DMS53 (cell line): ENCODE measurements around the gene TMEM163.
"Not testable (repeated sequence)": the region's sequence is repeated elsewhere in the genome, so short reads cannot be mapped to it uniquely, and the experiment has no call there.

Experiments
- DNase-seq: peaks from one replicate; lab custom pipeline; 2025; lab: John Stamatoyannopoulos, UW

TMEM163 gene

DNA sequence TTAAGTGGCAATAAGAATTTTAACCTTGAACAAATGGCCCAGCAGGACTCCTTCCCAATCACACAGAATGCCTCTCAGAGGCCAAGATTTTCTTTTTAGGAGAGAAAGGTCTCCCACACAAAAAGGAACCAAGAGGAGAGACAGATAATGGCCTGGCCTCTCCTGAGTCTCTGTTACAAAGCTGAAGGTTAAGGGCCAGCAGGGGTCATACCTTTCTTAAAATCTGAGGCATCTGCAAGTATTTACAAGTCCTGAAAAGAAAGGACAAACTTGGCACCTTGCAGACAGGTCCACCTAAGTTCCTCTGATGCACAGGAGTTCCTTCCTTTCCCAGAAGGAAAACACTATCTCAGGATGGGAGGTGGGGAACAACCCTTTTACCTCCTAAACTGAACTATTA, 142.3 kb downstream of the TMEM163 start:
- DNase-seq, result no peak

DNA sequence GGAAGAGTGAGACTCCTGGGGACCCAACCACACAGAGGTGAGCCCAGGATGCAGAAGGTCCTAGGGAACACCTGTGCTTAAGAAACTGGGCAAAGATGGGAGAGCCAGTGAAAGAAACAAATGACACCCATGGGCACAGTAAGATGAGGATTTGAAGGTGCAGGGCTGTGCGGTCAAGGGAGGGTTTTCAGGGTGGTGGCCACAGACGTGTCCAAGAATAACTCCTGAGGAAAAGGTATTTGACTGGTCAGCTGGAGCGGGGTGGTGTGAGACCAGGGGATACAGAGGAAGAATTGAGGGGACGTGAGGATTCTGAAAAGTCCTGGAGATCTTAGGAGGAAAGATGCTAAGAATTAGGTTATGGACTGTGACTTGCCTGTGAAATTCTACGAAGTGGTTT, 142.9 kb downstream of the TMEM163 start:
- no peak for DNase-seq

DNA sequence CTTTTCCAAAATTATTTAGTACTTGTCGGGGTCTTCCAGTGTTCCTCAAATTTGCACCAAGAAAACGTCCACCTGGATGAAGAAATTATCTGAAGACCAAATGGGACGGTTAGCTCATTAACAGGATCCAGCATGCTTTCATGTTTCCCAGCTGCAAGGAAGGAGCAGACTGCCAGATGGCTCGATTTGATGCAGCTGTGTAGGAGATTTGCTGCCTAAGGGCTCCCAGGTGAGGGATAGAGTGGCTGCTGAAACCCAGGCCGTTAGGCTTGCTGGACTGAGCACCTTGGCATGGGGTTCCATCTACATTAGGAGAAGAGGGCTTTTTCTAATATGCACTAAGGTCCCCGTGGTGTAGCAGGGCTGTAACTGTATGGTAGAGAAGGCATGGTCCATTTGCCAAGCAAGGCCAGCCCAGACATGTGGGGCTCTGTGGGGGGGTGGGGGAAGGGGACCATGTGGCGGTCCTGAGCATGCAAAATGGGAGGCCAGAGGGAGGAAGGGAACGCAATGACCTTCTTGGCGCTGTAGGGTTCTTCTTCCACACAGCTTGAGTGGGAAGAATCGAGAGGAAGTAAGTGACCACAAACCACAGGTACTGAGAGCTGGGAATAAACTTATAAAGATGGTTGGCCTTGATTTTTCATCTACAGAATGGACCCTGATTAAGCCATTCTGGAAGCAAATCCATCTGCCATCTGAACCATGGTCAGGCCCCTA, 144.0 kb downstream of the TMEM163 start:
- DNase-seq, result no peak

DNA sequence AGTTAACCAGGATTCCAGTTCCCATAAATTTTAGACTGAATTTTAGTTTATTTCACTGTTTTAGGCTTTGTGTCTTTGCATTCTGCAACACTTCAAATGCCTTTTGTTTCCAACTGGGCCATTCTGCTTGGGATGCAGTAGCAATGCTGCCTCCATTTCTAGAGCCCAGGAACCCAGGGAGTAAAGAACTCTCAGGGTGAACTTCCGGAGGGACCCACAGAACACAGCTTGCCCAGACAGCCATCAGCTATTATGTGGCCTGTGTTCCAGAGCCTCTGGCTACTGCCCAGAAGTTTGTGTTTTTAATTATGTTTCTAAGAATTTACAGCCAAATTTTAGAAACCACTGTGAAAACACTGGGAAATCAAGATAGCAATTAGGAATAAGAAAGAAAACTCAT, 145.1 kb downstream of the TMEM163 start:
- no peak for DNase-seq

DNA sequence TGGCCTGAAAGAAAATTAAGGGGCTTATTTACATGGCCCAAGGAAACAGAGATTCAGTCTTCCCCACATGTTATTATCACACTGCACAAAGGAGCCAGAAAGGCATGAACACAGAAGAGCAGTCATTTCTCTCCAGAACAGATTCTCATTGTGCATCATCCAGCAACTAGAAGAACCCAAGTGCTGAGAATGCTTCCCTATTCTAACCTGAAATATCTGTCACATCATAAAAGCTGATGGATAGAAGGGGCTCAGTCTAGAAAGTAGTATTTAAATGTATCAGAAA, 145.8 kb downstream of the TMEM163 start:
- DNase-seq, result no peak

DNA sequence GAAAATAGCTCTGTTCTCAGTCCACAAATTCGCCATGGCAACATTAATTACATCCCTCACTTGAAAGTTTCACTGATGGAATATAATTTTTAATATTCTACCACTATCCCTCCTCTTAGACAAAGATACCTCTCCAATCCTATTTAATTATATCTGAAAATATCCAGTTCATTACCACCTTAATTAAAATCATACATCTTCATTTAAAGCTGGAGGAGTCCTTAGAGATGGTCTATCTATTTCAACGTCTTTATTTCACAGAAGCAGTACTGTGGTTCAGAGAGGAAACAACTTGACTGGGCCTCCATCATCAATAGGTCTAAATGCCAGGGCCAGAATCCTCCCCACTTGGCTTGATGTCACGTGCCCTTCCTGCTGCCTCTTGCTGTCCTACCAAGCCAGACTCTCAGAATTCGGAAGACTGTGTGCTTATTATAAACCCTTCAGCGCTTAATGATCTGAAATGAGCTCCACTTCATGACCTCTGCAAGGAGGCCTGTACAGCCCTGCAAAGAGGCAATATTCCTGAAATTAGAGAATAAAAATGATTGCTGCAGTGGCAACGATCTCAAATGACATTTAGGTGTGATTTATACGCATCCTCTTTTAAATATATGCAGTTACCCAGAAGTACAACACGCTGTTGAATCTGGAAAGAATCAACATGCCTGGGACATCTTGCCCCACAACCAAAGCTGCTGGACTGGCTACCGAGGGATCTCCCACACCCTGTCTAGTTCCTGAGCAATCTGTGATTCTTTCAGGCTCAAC, 146.3 kb downstream of the TMEM163 start:
- DNase-seq, result no peak

DNA sequence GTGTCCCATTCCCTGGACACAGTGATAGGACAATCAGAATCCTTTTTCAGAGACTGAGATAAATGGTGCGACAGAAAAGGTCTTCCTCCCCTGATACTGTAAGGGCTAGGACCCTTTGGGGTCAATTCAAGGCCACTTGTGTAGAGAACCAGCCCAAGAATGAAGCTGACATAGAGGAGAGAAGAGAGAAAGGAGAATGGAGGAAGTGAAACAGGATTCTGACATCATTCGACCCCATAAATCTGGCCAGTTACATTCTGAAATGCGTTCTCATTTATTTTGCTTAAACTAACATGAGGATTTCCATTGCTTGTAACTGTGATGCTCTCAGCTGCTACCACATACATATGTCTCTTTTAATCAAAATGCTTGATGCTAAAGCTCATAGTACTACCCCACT, 148.1 kb downstream of the TMEM163 start:
- DNase-seq, result no peak

DNA sequence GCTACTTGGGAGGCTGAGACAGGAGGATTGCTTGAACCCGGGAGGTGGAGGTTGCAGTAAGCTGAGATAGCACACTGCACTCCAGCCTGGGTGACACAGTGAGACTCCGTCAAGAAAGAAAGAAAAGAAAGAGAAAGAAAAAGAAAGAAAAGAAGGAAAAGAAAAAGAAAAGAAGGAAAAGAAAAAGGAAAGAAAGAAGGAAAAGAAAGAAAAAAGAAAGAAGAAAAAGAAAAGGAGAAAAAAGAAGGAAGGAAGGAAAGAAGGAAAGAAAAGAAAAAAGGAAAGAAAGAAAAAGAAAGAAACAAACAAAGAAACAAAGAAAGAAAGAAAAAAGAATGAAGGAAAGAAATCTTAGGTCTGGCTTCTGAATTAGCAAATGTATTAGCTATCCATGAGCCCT, 150.4 kb downstream of the TMEM163 start:
- DNase-seq, result no peak

DNA sequence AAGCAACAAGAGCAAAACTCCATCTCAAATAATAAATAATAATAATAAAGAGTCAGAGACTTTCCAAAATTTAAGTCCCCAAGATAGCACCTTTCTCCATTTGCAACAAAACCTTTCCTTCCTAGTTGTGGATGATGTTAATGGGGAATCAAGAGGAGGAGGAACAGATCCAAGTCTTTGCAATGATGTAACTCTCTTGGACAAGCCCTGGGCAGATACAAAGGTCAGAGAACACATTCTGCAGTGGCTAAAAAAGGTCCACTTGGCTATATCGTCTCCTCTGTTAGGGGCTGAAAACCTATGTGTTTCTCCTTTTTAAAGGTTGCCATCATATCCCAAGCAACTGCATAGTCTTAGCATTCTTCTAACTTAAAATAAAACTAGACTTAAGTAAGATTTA, 151.1 kb downstream of the TMEM163 start:
- DNase-seq, result no peak

DNA sequence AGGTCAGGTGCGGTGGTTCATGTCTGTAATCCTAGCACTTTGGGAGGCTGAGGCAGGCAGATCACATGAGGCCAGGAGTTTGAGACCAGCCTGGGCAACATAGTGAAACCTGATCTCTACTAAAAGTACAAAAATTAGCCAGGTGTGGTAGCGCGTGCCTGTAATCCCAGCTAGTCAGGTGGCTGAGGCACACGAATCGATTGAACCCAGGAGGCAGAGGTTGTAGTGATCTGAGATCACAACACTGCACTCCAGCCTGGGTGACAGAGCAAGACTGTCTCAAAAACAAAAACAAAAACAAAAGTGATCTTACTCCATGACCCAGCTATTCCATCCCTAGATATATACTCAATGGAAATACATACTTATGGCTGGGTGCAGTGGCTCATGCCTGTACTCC, 153.8 kb downstream of the TMEM163 start:
- not testable (repeated sequence) for DNase-seq

DNA sequence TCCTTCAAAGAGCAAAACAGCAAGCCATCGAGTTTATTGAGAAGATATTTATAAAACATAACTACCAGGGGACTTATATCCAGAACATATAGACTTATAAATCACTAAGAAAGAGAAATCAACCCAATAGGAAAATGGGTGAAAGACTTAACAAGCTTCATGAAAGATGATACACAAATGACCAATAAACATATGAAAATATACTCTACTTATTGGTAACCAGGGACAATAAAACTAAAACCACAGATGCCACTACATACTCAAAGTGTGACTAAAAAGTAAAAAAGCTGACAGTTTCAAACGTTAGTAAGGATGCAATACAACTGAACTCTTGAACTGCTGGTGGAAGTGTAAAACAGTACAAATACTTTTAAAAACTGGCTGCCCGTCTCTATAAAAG, 154.3 kb downstream of the TMEM163 start:
- no peak for DNase-seq

DNA sequence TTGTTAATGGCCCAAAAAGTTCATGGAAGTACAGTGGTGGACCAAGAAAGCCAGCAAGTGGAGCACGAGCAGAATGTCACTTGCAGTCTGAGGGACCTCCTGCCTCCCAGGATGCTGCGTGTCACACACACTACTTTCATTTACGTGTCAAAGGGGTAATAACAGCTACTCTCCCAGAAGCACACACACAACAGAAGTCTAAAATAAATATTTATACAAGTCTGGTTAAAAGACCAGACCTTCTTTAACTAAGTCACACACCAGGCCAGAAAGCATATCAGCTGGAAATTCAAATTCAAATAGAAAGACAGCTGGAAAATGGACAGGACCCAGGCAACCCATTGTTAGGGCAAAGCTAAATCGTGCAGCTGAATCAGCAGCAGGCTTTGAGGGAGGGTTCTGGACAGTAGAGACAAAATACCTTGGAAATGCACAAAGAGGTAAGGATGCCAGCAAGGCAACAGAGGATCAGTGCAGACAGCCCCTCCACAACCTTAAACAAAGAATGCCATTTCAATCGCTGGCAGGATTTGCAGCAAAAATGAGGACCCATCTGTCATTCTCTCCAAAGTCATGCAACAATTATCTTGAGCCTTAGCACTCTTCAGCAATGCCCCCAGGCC, 160.5 kb downstream of the TMEM163 start:
- peak; percentile 62 for DNase-seq

DNA sequence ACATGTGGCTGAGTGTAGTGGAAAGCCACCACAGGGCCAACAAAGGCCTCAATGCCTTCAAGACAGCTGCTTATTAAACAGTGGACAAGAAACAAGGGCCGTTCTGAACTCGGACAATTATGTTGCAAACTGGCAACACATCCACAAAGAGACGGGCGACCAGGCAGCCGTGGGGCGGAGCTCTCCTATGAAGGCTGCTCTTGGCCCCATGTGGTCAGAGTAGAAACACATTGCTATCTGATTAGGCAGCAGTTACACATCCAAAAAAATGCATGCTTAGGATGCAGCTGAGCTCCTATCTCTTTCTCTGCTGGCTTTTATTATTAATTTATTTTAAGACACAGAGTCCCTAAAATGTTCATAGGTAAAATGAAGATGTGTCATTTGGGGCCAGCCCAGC, 163.4 kb downstream of the TMEM163 start:
- no peak for DNase-seq

DNA sequence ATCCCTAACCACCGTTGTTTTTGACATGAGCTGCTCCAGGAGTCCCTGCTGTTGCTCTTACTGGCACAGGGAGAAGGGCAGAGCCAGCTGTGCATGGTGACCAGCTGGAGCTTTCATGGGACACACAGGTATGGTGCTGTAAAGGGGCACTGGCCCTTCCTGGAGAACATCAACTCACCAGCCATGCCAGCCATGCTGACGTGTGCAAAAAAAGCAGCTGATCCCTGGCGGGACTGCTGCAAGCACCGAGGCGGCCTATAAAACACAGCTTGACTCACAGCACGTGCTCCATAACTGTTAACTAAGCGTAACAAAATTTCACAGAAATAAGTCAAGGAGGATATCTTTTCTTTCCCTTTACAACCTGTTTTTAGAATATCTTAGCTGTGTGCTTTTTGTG, 165.1 kb downstream of the TMEM163 start:
- DNase-seq, result no peak

DNA sequence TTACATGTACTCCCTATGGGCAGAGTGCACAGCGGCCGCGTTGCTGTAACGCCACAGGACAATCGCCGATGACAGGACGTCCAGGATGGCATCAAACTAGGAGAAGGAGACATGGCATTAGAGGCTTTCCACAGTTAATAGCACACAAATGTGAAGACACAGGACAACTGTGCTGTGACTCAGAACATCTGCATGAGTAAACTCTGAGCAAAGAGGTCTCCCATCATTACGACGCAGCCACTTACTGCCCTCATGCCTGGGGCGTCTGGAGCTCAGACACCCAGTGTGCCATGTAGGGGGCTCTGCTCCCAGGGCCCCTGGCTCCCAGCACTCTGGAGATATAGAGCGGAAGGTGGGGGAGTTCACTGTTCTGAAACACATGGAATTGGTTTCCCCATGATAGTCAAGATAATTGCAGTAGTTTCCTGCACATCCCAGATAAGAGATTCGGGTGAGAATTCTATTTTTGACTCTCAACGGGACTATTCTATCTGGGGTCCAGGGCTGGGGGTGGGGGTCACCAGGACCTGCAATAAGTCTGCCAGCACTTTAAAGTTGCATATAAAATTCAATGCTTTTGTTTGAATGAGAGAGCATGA, 168.1 kb downstream of the TMEM163 start:
- DNase-seq, result no peak

DNA sequence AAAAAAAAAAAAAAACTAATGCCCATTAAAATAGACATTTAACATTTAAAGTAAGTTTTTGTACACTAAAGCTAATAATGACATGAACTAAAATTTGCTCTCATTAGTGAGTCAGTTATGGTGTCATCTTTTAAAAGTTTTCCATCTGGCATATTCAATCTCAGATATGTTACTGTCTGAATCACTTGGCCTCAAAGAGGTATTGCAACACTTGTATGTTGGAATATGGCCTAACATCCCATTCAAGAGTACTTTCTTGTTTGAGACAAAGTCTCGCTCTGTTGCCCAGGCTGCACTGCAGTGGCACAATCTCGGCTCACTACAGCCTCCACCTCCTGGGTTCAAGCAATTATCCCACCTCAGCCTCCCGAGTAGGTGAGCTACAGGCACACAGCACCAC, 169.7 kb downstream of the TMEM163 start:
- no peak for DNase-seq

DNA sequence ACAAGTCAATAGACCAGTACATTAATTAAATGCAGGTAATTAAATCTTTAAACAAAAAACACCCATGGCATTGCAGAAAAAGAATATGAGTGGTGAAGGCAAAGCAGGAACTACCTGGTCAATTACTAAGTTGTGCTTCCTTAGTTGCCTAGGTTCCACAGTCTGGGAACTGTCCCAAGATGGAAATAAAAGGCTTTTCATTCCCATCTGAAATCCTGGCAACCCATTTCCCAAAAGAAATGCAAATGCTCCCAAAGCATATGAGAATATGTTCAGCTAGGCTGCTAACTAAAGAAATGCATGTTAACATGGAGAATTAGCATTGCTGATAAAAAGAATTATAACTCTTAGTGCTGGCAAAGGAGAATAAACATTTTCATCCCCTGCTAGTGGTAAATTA, 177.8 kb downstream of the TMEM163 start:
- no peak for DNase-seq

DNA sequence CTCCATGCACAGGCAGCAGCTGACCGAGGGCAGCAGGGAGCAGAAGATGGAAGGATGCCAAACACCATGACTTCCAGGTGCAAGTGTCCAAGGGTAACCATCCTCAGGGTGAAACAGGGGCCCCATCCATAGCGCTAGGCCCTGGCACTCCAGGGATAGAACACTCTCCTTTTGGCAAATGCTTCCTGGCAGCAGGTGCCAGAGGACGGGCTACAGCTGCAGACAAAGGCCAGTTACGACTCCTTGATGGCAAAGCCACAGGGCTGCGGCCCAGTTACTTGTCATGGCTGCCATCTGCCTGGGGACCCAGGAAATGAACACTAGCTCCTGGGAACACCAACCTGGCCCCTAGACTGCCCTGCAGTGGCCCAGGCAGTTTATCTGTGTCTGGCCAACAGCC, 178.8 kb downstream of the TMEM163 start:
- peak; percentile 0 for DNase-seq

DNA sequence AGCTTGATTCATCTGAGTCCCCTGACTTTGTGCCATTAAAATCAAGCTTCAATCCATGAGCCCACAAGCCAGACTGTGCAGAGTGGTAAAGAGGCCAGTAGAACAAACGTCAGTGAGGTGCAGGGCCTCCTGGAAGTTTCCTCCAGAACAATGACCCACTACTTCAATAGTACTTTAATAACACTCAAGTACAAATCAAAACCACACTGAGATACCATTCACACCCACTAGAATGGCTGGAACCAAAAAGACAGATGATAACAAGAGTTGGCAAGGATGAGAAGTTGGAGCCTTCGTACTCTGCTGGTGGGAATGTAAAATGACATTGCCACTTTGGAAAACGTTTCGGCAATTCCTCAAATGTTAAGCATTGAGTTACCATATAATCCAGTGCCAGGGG, 181.1 kb downstream of the TMEM163 start:
- DNase-seq, result no peak

DNA sequence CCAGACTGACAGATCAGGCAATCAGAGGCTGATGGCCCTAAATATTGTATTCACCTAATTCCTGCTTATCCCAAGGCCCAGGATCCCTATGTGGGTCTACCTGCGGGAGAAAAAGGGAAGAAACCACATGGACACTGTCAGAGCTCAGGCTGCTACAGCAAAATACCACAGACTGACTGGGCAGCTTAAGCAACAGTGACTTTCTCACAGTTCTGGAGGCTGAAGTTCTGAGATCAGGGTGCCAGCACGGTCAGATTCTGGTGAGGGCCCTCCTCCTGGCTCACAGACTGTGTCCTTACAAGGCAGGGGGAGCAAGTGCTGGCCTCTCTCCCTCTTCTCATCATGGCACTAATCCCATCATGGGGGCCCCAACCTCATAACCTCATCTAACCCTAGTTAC, 181.7 kb downstream of the TMEM163 start:
- no peak for DNase-seq

DNA sequence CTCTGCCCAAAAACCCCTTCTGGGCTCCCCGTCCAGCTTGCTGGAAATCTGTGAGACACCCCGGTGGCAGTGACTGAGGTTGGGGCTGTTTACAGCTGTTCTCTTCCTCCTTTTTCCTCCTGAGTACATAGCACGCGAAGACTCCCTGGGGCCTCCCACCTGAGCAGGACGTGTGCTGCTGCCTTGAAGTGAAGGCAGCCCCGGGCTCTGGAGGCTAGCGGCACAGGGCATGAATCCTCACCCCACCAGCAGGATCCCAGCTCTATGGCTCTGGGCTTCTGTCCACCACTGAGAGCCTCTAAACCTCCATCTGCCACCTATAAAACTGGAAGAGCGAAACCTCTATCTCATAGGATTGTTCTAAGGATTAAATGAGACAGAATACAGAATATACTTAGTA, 182.5 kb downstream of the TMEM163 start:
- DNase-seq, result no peak

DNA sequence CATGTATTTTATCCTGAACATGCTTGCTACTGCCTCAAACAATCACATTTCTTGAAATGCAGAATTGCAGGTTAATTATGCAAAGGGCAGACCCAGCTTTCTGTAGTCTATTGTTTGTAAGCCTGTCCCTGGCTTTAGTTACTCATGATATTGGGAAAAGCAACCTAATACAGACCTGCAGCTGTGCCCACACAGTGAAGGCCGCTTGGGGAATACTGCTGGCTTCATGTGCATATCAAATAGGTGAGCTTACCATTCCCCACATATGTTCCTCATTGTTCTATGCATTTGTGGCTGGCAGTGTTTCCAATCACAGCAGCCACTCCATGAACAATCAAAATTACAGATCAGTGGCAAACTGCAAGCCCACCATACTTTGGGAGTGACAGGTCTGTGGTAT, 186.3 kb downstream of the TMEM163 start:
- no peak for DNase-seq

DNA sequence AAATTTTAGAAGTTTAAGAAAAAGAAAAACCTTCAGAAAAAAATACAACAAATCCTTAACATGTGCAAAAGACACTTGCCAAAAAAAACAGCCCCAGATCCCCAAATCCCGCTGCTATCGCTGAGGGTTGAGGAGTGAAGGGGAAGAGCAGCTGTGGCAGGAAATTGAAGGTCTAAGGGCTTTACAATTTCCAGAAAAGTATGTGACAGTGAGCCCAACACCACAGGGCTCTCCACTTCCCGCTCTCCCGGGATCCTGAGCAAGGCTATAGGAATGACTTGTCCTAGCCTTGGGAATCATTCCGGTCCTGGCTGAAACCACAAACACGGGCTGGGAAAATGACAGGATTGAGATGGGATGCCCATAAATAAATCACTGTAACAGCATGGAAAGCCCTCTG, 191.4 kb downstream of the TMEM163 start:
- DNase-seq, result no peak
